Activated CD4-positive, alpha-beta T cell treated with anti-CD3 and anti-CD28 coated beads, Interleukin-2, amount 10 ng/mL, durations not matched to agents 24 days and 14 days (primary cell): ENCODE results near the gene ASF1A. TPM values are rescaled to one million over a fixed set of nuclear protein-coding genes. Genes with fewer than 3 reads are reported as not detected.

Experiments
- DNase-seq: peaks from one replicate; pipeline ENCODE4 v3.0.0; 2022
- H3K27ac Mint-ChIP-seq: one replicate; pipeline ENCODE4 v1.8.0; 2022; ENCODE audit warnings: mild to moderate bottlenecking, mixed read lengths
- H3K27me3 Mint-ChIP-seq: one replicate; pipeline ENCODE4 v1.8.0; 2022; ENCODE audit warnings: mixed read lengths
- H3K36me3 Mint-ChIP-seq: one replicate; pipeline ENCODE4 v1.8.0; 2022; ENCODE audit warnings: low read depth, mild to moderate bottlenecking, mixed read lengths
- H3K4me1 Mint-ChIP-seq: one replicate; pipeline ENCODE4 v1.8.0; 2021; ENCODE audit warnings: mixed read lengths
- H3K4me3 Mint-ChIP-seq: one replicate; pipeline ENCODE4 v1.8.0; 2022; ENCODE audit warnings: mild to moderate bottlenecking, moderate library complexity, mixed read lengths
- H3K9me3 Mint-ChIP-seq: one replicate; pipeline ENCODE4 v1.8.0; 2021; ENCODE audit warnings: mixed read lengths
- intact Hi-C: fragments of 100-400 bp; cut with micrococcal nuclease; formaldehyde crosslinking; loops from one replicate; pipeline ENCODE4 v1.15.1; 2023
- total RNA-seq: library from RNA; stranded (reverse); gene quantifications from 2 replicates; pipeline ENCODE4 v1.2.3, GENCODE V29; 2022

ASF1A gene
- total RNA-seq, 1 donor from 2014 or later, result 43.2 TPM

GRCh38 chr6:118905084-118905483 lies 11.1 kb downstream of the ASF1A start:
- DNase-seq, result no peak
- no peaks in the 10 kb centered on the region for H3K9me3 Mint-ChIP-seq
- no peaks in the 10 kb centered on the region for H3K27me3 Mint-ChIP-seq
- H3K4me3 Mint-ChIP-seq, result no peak overlapping the region
- H3K36me3 Mint-ChIP-seq, result peaks cover 71% of the 10 kb centered on the region
- H3K27ac Mint-ChIP-seq, result no peak overlapping the region
- intact Hi-C loops, result no loop called here
- peaks cover 53% of the 10 kb centered on the region for H3K4me1 Mint-ChIP-seq

- Mint-ChIP-seq H3K9me3 (no peaks in the 10 kb centered on the region), H3K27me3 (no peaks in the 10 kb centered on the region), H3K4me1 (peaks cover 45% of the 10 kb centered on the region), H3K36me3 (peaks cover 73% of the 10 kb centered on the region), H3K4me3 (no peak overlapping the region), H3K27ac (peak overlapping the region; percentile 60)
- no peak for DNase-seq
- intact Hi-C loops, result no loop called here
These were observed 11.9 kb downstream of the ASF1A start for GRCh38 chr6:118905851-118906250.

DNA sequence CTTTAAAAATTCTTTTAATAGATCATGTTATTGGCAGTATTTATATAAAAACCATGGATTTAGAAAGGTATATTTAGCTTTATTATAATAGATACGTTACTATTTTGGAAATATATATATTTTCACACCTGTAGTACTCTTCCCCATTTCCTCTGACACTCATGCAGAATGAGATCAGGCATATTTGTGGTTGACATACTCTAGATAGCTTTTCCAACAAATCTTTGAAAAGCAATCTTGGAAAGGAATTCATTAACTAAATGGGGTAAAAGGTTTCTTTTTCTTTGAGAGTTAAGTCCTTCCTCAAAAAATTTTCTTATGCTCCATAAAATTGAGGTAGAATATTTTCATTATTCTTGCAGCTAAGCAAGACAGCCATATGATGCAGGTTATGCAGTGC lies 14.5 kb downstream of the ASF1A start:
- peaks cover 27% of the 10 kb centered on the region for H3K4me1 Mint-ChIP-seq
- H3K36me3 Mint-ChIP-seq, result peaks cover 67% of the 10 kb centered on the region

DNA sequence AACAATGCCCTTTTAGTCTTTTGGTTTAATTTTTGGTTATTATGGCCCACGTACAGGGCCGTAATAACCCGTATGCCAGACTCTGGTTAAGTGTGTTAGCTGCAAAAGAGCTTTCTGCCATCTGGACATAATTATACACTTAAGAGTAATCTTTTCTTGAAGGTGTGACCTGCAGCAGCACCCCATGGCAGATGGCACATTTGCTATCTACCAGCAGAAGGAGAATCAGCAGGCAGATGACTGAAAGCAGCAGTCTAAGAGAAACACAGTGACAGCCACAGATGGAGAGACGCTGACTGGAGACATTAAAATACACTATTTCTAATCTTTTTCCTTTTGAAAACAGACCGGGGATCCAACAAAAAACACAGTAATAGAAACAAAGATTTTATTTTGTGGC lies 18.7 kb downstream of the ASF1A start:
- Mint-ChIP-seq H3K36me3 (peaks cover 63% of the 10 kb centered on the region), H3K4me3 (no peak overlapping the region), H3K4me1 (peaks cover 2% of the 10 kb centered on the region), H3K27ac (no peak overlapping the region), H3K9me3 (no peaks in the 10 kb centered on the region), H3K27me3 (no peaks in the 10 kb centered on the region)
- intact Hi-C loops, result no loop called here
- DNase-seq, result peak; percentile 41

More for the DNA sequence above, 14.5 kb downstream of the ASF1A start:
- H3K27me3 Mint-ChIP-seq, result no peaks in the 10 kb centered on the region
- no peak overlapping the region for H3K27ac Mint-ChIP-seq
- intact Hi-C loops, result no loop called here
- H3K9me3 Mint-ChIP-seq, result no peaks in the 10 kb centered on the region
- no peak overlapping the region for H3K4me3 Mint-ChIP-seq
- DNase-seq, result no peak

DNA sequence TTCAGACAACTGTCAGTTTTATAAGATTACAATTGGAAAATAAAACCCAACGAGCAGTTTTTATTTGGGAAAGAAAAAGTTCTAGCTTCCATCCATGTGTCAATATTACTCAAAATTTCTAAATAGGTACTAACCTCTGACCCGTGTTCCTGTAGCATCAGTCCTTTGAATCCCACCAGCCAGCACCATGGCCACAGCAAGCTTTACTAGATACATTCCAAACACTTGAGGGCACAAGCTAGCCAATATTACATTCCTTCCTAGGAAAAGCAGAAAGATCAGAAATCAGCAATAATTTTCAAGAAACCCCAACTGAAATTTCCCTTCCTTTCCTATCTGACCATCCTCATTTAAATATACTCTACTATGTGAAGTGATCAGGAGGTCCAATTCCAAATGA lies 19.2 kb downstream of the ASF1A start:
- Mint-ChIP-seq H3K27ac (no peak overlapping the region), H3K4me1 (peaks cover 2% of the 10 kb centered on the region), H3K9me3 (no peaks in the 10 kb centered on the region), H3K4me3 (no peak overlapping the region), H3K36me3 (peaks cover 64% of the 10 kb centered on the region), H3K27me3 (no peaks in the 10 kb centered on the region)
- intact Hi-C loops, result no loop called here
- DNase-seq, result peak; percentile 29

- H3K27me3 Mint-ChIP-seq, result no peaks in the 10 kb centered on the region
- intact Hi-C loops, result no loop called here
- no peak overlapping the region for H3K4me3 Mint-ChIP-seq
- no peaks in the 10 kb centered on the region for H3K4me1 Mint-ChIP-seq
- no peak overlapping the region for H3K27ac Mint-ChIP-seq
- H3K36me3 Mint-ChIP-seq, result peaks cover 66% of the 10 kb centered on the region
- peak; percentile 11 for DNase-seq
- no peaks in the 10 kb centered on the region for H3K9me3 Mint-ChIP-seq
These were observed 20.6 kb downstream of the ASF1A start for GRCh38 chr6:118914598-118914997.

GRCh38 chr6:118917546-118918328 lies 23.8 kb downstream of the ASF1A start:
- H3K4me1 Mint-ChIP-seq, result peaks cover 2% of the 10 kb centered on the region
- H3K9me3 Mint-ChIP-seq, result no peaks in the 10 kb centered on the region
- H3K4me3 Mint-ChIP-seq, result no peak overlapping the region
- no peaks in the 10 kb centered on the region for H3K27me3 Mint-ChIP-seq
- no peak overlapping the region for H3K27ac Mint-ChIP-seq
- peak; percentile 40 for DNase-seq
- peaks cover 72% of the 10 kb centered on the region for H3K36me3 Mint-ChIP-seq
- intact Hi-C loops, result no loop called here

DNA sequence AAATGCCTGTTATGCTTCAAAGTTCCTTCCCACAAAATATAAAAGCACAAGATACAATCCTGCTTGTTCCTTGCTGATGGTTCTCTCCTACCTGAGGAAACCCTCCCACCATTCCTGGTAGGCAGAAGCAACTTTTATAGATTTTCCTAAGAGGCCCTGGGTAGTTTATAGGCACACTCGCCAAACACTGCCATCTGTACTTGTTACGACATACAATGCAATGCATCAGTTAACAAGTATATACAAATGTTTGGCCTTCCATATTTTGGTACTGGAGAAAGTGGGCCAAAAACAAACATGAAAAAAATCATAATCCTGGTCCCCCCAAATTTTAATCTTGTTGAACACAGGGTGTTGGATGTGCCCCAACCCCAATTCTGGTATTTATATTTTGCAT lies 24.4 kb downstream of the ASF1A start:
- intact Hi-C loops, result no loop called here
- Mint-ChIP-seq H3K9me3 (no peaks in the 10 kb centered on the region), H3K36me3 (peaks cover 68% of the 10 kb centered on the region), H3K27ac (no peak overlapping the region), H3K27me3 (no peaks in the 10 kb centered on the region), H3K4me1 (peaks cover 2% of the 10 kb centered on the region), H3K4me3 (no peak overlapping the region)
- DNase-seq, result peak; percentile 12

DNA sequence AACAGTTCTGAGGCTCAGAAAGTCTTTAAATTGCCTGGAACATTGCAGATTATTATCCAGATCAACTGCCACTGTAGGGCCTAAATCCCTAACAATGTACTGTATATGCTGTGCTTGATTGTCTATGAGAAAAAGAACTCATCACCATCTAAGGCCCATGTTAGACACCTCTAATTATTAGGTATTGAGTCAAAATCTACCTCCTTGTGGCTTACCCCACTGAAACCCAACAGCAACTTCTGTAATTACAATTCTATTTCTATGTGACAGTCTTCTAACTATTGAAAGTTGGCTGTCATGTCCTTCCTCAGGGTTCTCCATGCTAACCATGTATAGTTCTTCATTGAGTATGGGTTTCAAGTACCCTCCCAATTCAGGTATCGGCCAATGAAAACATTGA lies 27.1 kb downstream of the ASF1A start:
- H3K4me3 Mint-ChIP-seq, result no peak overlapping the region
- DNase-seq, result no peak
- H3K9me3 Mint-ChIP-seq, result no peaks in the 10 kb centered on the region
- H3K27ac Mint-ChIP-seq, result no peak overlapping the region
- H3K27me3 Mint-ChIP-seq, result no peaks in the 10 kb centered on the region
- intact Hi-C loops, result no loop called here
- peaks cover 4% of the 10 kb centered on the region for H3K4me1 Mint-ChIP-seq
- H3K36me3 Mint-ChIP-seq, result peaks cover 55% of the 10 kb centered on the region

DNA sequence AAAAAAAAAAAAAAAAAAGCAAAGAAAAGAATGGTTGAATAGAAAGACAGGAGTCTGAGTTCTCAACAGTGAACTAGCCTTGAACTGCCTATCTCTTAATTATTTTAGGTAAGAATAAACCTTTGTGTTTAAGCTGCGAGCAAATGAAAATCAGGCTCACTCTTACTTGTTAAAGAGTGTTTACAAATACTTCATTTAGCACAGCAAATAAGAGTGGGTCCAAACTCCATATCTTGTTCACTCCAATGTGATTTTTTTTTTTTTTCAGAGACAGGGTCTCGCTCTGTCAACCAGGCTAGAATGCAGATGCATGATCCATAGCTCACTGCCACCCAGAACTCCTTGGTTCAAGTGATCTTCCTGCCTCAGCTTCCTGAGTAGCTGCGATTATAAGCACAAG lies 29.1 kb downstream of the ASF1A start:
- H3K4me1 Mint-ChIP-seq, result peaks cover 6% of the 10 kb centered on the region
- no peak overlapping the region for H3K27ac Mint-ChIP-seq
- peak; percentile 45 for DNase-seq
- H3K4me3 Mint-ChIP-seq, result no peak overlapping the region
- intact Hi-C loops, result no loop called here
- H3K27me3 Mint-ChIP-seq, result no peaks in the 10 kb centered on the region
- peaks cover 58% of the 10 kb centered on the region for H3K36me3 Mint-ChIP-seq
- H3K9me3 Mint-ChIP-seq, result no peaks in the 10 kb centered on the region

GRCh38 chr6:118930680-118931079 lies 36.7 kb downstream of the ASF1A start:
- DNase-seq, result no peak
- Mint-ChIP-seq H3K36me3 (peaks cover 29% of the 10 kb centered on the region), H3K27me3 (no peaks in the 10 kb centered on the region), H3K4me3 (no peak overlapping the region), H3K9me3 (no peaks in the 10 kb centered on the region), H3K4me1 (peaks cover 19% of the 10 kb centered on the region), H3K27ac (no peak overlapping the region)
- intact Hi-C loops, result no loop called here

- Mint-ChIP-seq H3K27ac (no peak overlapping the region), H3K4me3 (no peak overlapping the region), H3K36me3 (peaks cover 25% of the 10 kb centered on the region), H3K4me1 (peaks cover 22% of the 10 kb centered on the region), H3K27me3 (no peaks in the 10 kb centered on the region), H3K9me3 (no peaks in the 10 kb centered on the region)
- no peak for DNase-seq
- intact Hi-C loops, result no loop called here
These were observed 37.5 kb downstream of the ASF1A start for GRCh38 chr6:118931436-118931835.

DNA sequence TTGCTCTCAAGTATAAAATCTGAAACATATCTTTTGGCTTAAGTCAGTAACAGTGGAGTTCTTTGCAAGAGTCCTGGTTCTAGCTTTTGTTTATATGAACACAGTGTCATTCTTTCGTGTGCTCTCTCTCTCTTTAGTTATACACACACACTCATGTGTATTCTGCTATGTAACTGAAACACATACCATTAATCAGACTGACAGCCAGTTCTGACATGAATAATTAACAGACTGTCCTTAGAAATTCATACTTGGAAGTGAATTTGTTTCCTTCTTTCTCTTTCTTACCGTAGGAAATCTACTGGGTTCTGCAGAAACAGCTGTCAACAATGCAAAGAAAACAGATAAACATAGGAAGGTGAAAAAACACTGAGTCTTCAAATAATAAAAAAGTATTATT lies 38.5 kb downstream of the ASF1A start:
- H3K4me3 Mint-ChIP-seq, result no peak overlapping the region
- peaks cover 22% of the 10 kb centered on the region for H3K4me1 Mint-ChIP-seq
- peaks cover 23% of the 10 kb centered on the region for H3K36me3 Mint-ChIP-seq
- no peaks in the 10 kb centered on the region for H3K27me3 Mint-ChIP-seq
- H3K9me3 Mint-ChIP-seq, result no peaks in the 10 kb centered on the region
- intact Hi-C loops, result no loop called here
- no peak overlapping the region for H3K27ac Mint-ChIP-seq
- no peak for DNase-seq

DNA sequence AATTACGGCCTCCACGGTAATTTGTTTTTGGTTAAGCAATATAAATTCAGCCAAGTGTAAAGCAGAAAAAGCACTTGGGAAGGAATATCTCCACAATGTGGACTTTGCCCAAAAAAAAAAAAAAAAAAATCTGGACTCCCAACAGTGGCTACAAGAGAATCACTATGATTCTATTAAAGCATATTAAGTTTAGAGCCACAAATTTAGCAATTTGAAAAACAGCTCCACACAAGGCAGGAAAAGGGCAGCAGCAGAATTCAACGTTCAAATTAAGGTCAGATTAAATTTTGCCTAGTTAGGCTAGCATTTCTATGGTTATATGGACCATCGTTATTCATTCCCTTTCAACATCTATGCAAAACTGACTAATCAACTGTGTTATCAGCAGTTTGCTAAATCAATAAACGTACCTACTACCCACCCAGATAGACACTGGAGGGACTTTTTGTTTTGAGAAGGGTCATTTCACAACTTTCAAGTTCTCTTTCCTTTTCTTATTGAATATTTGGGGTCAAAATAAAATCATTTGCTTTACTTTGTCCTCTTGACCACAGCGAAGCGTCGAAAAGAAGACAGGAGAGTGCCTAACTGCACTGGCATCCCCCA lies 40.0 kb downstream of the ASF1A start:
- Mint-ChIP-seq H3K4me1 (peaks cover 19% of the 10 kb centered on the region), H3K4me3 (peak overlapping the region; percentile 91), H3K27me3 (no peaks in the 10 kb centered on the region), H3K27ac (peak overlapping the region; percentile 88), H3K36me3 (peaks cover 23% of the 10 kb centered on the region), H3K9me3 (no peaks in the 10 kb centered on the region)
- intact Hi-C loops, result loop anchor here (1.0 to 2.0 kb wide), 2 partner anchors 40 to 283 kb away; partner anchors contain the start of genes ASF1A and CEP85L
- no peak for DNase-seq
